DOHH2 (cell line): ENCODE measurements around the gene IPO13.

Experiments
- CTCF ChIP-seq: fragments of 200-600 bp; sonication (generic); IDR thresholded peaks from one replicate; pipeline ENCODE4 v1.5.1; 2014; ENCODE audit warnings: antibody characterized with exemption, mild to moderate bottlenecking, low read depth, low read length; ENCODE audit not compliant: poor library complexity, severe bottlenecking
- EZH2phosphoT487 ChIP-seq: fragments of 200-600 bp; sonication (generic); IDR thresholded peaks from 2 replicates; pipeline ENCODE4 v1.6.1; 2017; ENCODE audit warnings: borderline replicate concordance, mild to moderate bottlenecking, antibody characterized with exemption, low read length, moderate library complexity, mixed read lengths

DNA sequence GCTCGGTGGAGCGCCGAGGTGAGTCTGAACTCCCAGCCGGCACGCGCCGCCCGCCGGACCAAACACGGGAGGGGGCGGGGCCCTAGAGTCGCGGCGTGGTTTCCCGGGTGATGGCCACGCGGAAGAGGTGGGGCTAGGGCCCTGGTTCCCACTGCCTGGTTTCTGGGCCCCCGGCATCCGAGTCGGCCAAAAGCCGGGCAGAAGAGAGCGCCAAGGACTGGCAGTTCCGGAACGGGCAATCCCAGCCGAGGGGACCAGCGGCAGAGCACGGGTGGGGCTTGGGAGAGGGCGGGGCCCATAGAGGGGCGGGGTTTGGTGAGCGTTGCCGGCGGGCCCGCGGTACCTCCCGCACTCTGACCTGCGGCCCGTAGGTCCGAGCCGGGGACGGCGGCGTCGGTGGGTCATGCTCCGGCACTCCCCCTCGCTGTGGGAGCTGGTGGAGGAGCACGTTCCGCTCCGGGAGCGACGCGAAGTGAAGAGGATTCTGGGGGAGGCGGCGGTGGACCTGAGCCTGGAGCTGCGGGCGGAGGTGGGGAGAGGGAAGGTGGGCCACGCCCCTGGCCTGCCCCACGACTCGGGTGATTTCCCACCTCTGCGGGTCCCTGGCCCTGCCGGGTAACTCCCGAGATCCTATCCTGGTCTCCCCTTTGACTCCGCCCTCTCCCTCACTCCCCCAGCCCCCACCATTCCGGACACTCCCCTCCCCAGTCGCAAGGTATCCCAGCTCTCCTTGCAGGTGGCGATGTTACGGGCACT is 44.9 kb downstream of the IPO13 start, which contains the start of gene CCDC24:
- no peak for TF ChIP-seq CTCF
- TF ChIP-seq EZH2phosphoT487: no peak
